ENCODE results near the gene PGBD1. TPM values are rescaled to one million over a fixed set of nuclear protein-coding genes. Genes with fewer than 3 reads are reported as not detected.

PGBD1 gene
- total RNA-seq, 6 experiments from 2014 or later: 2.6 to 4.5 (median 4.1) TPM

GRCh38 chr6:28351493-28351925 lies 70.1 kb downstream of the PGBD1 start:
- no peak for DNase-seq
- peaks cover 3% of the 10 kb centered on the region for H3K27me3 Mint-ChIP-seq (ENCODE audit: insufficient read depth)
- no peak for TF ChIP-seq CTCF (IDR thresholded peaks at IDR 0.05)

More at GRCh38 chr6:28351493-28351925, 70.1 kb downstream of the PGBD1 start:
- H3K4me3 Mint-ChIP-seq: peak overlapping the region; percentile 99; the same call in 1 of the 2 replicates
- H3K36me3 Mint-ChIP-seq (ENCODE audit: low read depth): peaks cover 5% of the 10 kb centered on the region; the same call in 1 of the 2 replicates
- H3K9me3 Mint-ChIP-seq: no peaks in the 10 kb centered on the region
- H3K27ac Mint-ChIP-seq: no peak overlapping the region
- peaks cover 46% of the 10 kb centered on the region for H3K4me1 Mint-ChIP-seq (ENCODE audit: low read depth)

Other genes with a start within 250 kb of the PGBD1 start
- gene ZNF165, start 201.0 kb upstream of the PGBD1 start, total RNA-seq (2021; fragmentation: NEBNext Ultra II Directional; extraction: Animal tissue kit (Norgen Biotek cat#: 25700)): under 1 TPM; 0.10 to 0.34 (median 0.20) TPM
- 1 to 10 TPM in 3 of 6 experiments, under 1 TPM in 3; 0.84 to 1.6 (median 1.1) TPM for gene ZSCAN16, start 157.0 kb upstream of the PGBD1 start, total RNA-seq (2021; fragmentation: NEBNext Ultra II Directional; extraction: Animal tissue kit (Norgen Biotek cat#: 25700))
- 10 to 100 TPM; 13.2 to 15.3 (median 14.0) TPM for gene ZKSCAN8, start 139.7 kb upstream of the PGBD1 start, total RNA-seq (2021; fragmentation: NEBNext Ultra II Directional; extraction: Animal tissue kit (Norgen Biotek cat#: 25700))
- gene ZSCAN9, start 56.3 kb upstream of the PGBD1 start, total RNA-seq (2021; fragmentation: NEBNext Ultra II Directional; extraction: Animal tissue kit (Norgen Biotek cat#: 25700)): 10 to 100 TPM in 1 of 6 experiments, 1 to 10 TPM in 5; 7.5 to 10.3 (median 8.9) TPM
- 1 to 10 TPM; 3.8 to 4.7 (median 4.0) TPM for gene ZKSCAN4, start 29.3 kb upstream of the PGBD1 start, total RNA-seq (2021; fragmentation: NEBNext Ultra II Directional; extraction: Animal tissue kit (Norgen Biotek cat#: 25700))
- not detected for gene NKAPL, start 22.3 kb upstream of the PGBD1 start, total RNA-seq (2021; fragmentation: NEBNext Ultra II Directional; extraction: Animal tissue kit (Norgen Biotek cat#: 25700))
- 10 to 100 TPM in 1 of 6 experiments, 1 to 10 TPM in 5; 8.5 to 10.9 (median 9.3) TPM for gene ZSCAN26, start 14.4 kb upstream of the PGBD1 start, total RNA-seq (2021; fragmentation: NEBNext Ultra II Directional; extraction: Animal tissue kit (Norgen Biotek cat#: 25700))
- 1 to 10 TPM in 2 of 6 experiments, under 1 TPM in 4; 0.64 to 2.0 (median 0.95) TPM for gene ZSCAN31, start 54.6 kb downstream of the PGBD1 start, total RNA-seq (2021; fragmentation: NEBNext Ultra II Directional; extraction: Animal tissue kit (Norgen Biotek cat#: 25700))
- 1 to 10 TPM; 2.8 to 4.2 (median 3.6) TPM for gene ZKSCAN3, start 68.4 kb downstream of the PGBD1 start, total RNA-seq (2021; fragmentation: NEBNext Ultra II Directional; extraction: Animal tissue kit (Norgen Biotek cat#: 25700))
- 1 to 10 TPM; 2.4 to 3.1 (median 2.8) TPM for gene ZSCAN12, start 118.2 kb downstream of the PGBD1 start, total RNA-seq (2021; fragmentation: NEBNext Ultra II Directional; extraction: Animal tissue kit (Norgen Biotek cat#: 25700))
- gene ZSCAN23, start 161.9 kb downstream of the PGBD1 start, total RNA-seq (2021; fragmentation: NEBNext Ultra II Directional; extraction: Animal tissue kit (Norgen Biotek cat#: 25700)): 1 to 10 TPM in 4 of 6 experiments, under 1 TPM in 2; 0.48 to 1.5 (median 1.0) TPM
- gene GPX6, start 234.2 kb downstream of the PGBD1 start, total RNA-seq (2021; fragmentation: NEBNext Ultra II Directional; extraction: Animal tissue kit (Norgen Biotek cat#: 25700)): not detected
- gene GPX5, start 244.3 kb downstream of the PGBD1 start, total RNA-seq (2021; fragmentation: NEBNext Ultra II Directional; extraction: Animal tissue kit (Norgen Biotek cat#: 25700)): not detected